Activated naive CD8-positive, alpha-beta T cell treated with anti-CD3 and anti-CD28 coated beads for 36 hours (primary cell): ENCODE results near the gene CDC42EP4. TPM values are rescaled to one million over a fixed set of nuclear protein-coding genes. Genes with fewer than 3 reads are reported as not detected.

Source experiments
- DNase-seq: peaks from one replicate; pipeline ENCODE4 v3.0.0; 2021
- H3K27ac Mint-ChIP-seq: one replicate; pipeline ENCODE4 v1.8.0; 2022; ENCODE audit warnings: mild to moderate bottlenecking, moderate library complexity, mixed read lengths
- H3K27me3 Mint-ChIP-seq: one replicate; pipeline ENCODE4 v1.8.0; 2022; ENCODE audit warnings: mild to moderate bottlenecking, mixed read lengths
- H3K36me3 Mint-ChIP-seq: one replicate; pipeline ENCODE4 v1.8.0; 2021; ENCODE audit warnings: mild to moderate bottlenecking, mixed read lengths
- H3K4me1 Mint-ChIP-seq: one replicate; pipeline ENCODE4 v1.8.0; 2021; ENCODE audit warnings: mixed read lengths
- H3K4me3 Mint-ChIP-seq: one replicate; pipeline ENCODE4 v1.8.0; 2022; ENCODE audit warnings: mild to moderate bottlenecking, moderate library complexity, mixed read lengths
- H3K9me3 Mint-ChIP-seq: one replicate; pipeline ENCODE4 v1.8.0; 2022; ENCODE audit warnings: mixed read lengths
- total RNA-seq, 2 experiments: library from RNA; stranded (reverse); gene quantifications; one replicate each; pipeline ENCODE4 v1.2.3, GENCODE V29; 2021

CDC42EP4 gene, protein sequence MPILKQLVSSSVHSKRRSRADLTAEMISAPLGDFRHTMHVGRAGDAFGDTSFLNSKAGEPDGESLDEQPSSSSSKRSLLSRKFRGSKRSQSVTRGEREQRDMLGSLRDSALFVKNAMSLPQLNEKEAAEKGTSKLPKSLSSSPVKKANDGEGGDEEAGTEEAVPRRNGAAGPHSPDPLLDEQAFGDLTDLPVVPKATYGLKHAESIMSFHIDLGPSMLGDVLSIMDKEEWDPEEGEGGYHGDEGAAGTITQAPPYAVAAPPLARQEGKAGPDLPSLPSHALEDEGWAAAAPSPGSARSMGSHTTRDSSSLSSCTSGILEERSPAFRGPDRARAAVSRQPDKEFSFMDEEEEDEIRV
- under 1 TPM; 0.56 to 0.98 TPM for total RNA-seq

DNA sequence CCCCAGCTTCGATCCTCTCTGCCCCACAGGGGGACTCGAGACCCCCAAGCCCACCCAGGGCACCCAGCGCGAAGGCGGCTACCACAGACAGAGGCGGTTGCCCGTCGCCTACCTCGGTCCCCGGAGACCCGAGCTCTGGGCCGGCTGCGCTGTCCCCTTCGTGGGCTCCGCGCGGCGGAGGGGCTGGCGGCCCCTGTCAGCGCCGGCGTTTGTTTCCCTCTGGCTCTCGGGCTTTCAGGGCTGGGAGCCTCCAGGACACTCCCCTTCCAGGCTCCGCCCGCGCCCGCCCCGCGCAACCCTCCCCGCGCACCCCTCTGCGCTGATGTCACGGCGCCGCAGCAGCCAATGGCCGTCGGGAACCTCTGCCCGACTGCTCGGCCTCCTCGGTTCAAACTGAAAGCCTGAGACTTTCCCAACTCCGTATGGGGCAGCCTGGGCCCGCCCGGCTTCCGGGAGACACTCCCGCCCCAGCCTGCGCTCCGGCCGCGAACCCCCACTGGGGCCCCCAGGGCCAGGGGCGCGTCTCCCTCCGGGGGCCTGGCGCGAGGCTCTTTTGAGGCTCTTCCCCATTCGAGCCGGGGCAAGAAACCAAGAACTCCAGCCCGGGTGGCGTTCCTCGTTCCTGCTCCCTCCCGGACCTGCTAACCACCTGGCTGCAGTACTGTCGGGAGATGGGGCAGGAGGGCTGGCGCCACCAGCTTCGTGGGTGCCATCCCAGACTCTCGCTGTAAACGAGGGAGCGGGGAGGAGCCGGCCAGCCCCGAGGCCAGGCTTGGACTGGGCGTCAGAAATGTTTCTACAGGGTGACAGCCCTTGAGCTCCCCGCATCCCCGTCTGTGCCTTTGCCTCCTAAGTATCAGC lies at the start of gene CDC42EP4:
CDC42EP4 (minus strand) TSS at position 221 of the 861 bp plus-strand sequence. CDS start 25,501 bp downstream, outside the sequence.
- Mint-ChIP-seq H3K4me1 (peaks cover 5% of the 10 kb centered on the region), H3K27me3 (peaks cover 9% of the 10 kb centered on the region), H3K4me3 (peak within 1 kb of the TSS; percentile 79), H3K36me3 (no peaks in the 10 kb centered on the region), H3K9me3 (no peaks in the 10 kb centered on the region), H3K27ac (no peak within 1 kb of the TSS)
- peak; percentile 87 for DNase-seq

DNA sequence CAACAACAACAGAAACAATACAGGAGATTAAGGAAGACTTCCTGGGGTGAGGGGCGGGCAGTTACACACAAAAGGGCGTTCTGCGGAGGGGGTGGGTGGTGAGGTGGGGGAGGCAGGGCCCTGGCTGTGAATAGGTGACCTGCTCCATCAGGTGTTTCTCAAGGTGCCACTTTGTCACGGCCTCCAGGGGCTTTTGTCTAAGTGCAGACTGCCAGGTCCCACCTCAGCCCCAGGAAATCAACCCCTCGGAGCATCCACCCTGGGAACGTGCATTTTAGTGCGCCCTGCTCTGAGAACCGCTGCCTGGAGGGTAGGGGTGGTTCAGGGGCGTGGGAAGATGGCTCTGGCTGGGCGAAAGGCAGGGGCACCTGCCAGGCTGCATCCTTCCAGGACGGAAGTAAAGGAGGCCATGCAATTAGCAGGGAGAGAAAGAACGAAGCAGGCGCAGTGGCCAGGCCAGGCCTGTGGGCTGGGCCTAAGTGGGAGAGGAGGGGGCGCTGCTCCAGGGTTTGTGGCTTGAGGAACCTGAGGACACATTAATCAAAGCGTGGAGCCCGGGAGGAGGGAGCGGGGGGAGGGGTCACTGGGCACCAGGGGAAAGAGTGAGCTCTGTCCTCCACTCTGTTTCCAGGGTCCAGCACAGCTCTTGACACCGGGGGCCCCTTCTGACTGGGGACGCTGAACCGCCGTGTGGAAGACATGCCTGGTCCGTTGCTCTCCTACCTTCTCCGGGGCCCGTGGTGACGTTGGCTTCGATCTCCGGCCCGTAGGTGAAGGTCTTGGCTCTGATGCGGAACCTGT lies 49.4 kb upstream of the CDC42EP4 start:
- Mint-ChIP-seq H3K9me3 (no peaks in the 10 kb centered on the region), H3K4me3 (no peak overlapping the region), H3K36me3 (no peaks in the 10 kb centered on the region), H3K27ac (no peak overlapping the region), H3K27me3 (no peaks in the 10 kb centered on the region), H3K4me1 (no peaks in the 10 kb centered on the region)
- DNase-seq: no peak

DNA sequence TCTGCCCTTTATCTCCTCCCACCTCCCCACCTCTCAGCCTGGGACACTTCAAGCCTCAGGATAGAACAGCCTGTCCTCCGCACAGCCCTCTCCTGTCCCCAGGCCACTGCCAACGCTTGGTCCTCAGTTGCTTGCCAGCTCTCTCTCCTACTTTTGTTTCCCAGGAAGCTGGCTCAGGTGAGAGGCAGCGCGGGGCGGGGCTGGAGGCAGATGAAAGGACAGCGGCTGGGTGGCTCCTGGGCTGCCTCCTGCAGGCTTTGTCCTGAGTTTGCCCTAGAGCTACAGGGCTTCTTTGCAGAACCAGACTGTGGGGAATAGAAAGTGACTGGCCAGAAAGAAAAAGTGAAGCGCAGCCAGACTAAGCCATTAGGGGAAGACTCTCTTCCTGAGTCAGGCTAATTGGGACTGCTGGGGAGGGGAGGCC lies 48.2 kb upstream of the CDC42EP4 start:
- H3K36me3 Mint-ChIP-seq: no peaks in the 10 kb centered on the region
- DNase-seq: no peak
- no peaks in the 10 kb centered on the region for H3K9me3 Mint-ChIP-seq
- no peaks in the 10 kb centered on the region for H3K27me3 Mint-ChIP-seq
- H3K4me3 Mint-ChIP-seq: no peak overlapping the region
- no peaks in the 10 kb centered on the region for H3K4me1 Mint-ChIP-seq
- no peak overlapping the region for H3K27ac Mint-ChIP-seq

DNA sequence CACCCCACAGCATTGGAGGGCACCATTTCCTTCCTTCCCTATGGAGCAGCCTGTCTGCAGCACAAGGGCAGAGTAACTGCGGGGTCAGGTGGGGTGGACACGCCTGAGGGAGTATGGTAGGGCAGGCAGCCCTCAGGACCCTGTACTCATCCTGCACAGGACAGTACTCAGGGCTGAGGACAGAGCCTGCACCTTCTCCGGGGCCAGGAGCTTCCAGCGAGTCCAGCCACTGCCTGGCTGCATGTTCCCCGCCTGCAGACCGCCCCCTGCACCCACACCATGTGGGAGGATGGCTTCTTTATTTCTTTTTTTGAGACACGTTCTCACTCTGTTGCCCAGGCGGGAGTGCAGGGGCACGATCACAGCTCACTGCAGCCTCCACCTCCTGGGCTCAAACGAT lies 47.6 kb upstream of the CDC42EP4 start:
- H3K4me3 Mint-ChIP-seq: no peak overlapping the region

DNA sequence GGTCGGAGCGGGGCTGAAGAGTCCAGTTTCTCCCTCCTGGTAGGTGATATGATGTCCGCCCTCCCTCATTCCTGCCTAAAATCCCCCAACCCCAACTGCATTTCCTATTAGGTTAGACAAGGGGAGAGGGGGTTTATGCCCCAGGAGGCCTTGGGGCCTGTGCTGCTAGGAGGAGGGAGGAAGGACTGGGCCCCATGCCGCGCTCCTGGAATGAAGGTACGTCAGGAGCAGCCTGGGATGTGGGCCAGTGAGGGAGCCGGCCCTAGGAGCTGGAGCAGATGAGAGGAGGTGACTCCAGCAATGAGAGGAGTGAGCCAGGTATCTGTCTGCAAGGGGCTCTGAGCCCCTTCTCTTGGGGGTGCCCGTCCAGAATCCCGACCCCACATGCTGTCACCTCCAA lies 46.9 kb upstream of the CDC42EP4 start:
- Mint-ChIP-seq H3K4me1 (no peaks in the 10 kb centered on the region), H3K36me3 (no peaks in the 10 kb centered on the region), H3K4me3 (no peak overlapping the region), H3K27ac (no peak overlapping the region), H3K9me3 (no peaks in the 10 kb centered on the region), H3K27me3 (no peaks in the 10 kb centered on the region)
- DNase-seq: no peak

More for the DNA sequence above, 47.6 kb upstream of the CDC42EP4 start:
- DNase-seq: no peak
- Mint-ChIP-seq H3K36me3 (no peaks in the 10 kb centered on the region), H3K9me3 (no peaks in the 10 kb centered on the region), H3K4me1 (no peaks in the 10 kb centered on the region), H3K27me3 (no peaks in the 10 kb centered on the region), H3K27ac (no peak overlapping the region)

DNA sequence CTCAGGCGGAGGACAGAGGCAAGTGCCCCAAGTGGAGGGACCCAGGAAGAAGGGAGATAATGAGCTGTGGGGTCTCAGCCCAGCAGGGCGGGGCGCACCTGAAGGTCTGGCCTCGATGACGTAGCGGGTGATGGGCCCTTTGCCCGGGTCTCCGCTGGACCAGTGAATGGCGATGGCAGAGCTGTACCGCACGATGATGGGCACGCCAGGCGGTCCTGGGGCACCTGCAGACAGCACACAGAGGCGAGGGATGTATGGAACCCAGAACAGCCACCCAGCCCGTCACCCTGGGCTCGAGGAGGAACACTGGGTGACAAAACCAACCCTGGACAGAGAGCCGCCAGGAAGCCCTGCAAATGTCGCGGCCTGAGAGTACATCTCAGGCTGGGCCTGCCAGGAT lies 46.2 kb upstream of the CDC42EP4 start:
- no peak for DNase-seq

DNA sequence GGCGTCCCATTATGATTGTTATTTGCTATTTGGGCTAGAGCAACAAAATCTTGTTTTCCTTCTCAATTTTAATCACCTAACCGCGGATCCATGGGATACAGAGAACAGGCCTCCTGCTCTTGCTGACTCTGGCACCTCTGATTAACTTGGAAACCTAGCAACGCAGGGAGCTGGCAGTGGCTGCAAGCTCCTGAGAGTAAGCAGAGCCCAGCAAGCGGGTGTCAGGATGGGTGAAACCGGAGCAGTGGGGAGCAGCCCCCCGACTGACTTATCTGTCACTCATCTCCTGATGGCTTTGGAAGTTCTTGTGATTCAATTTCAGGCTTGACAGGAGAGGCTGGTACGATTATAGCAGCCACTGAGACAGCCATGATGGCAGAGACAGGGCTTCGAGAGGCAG lies 45.5 kb upstream of the CDC42EP4 start:
- no peaks in the 10 kb centered on the region for H3K9me3 Mint-ChIP-seq
- H3K27me3 Mint-ChIP-seq: no peaks in the 10 kb centered on the region
- H3K4me3 Mint-ChIP-seq: no peak overlapping the region
- no peak overlapping the region for H3K27ac Mint-ChIP-seq
- DNase-seq: no peak
- H3K4me1 Mint-ChIP-seq: no peaks in the 10 kb centered on the region
- H3K36me3 Mint-ChIP-seq: no peaks in the 10 kb centered on the region

More for the DNA sequence above, 46.2 kb upstream of the CDC42EP4 start:
- no peaks in the 10 kb centered on the region for H3K27me3 Mint-ChIP-seq
- no peaks in the 10 kb centered on the region for H3K9me3 Mint-ChIP-seq
- no peak overlapping the region for H3K4me3 Mint-ChIP-seq
- no peak overlapping the region for H3K27ac Mint-ChIP-seq
- H3K36me3 Mint-ChIP-seq: no peaks in the 10 kb centered on the region
- no peaks in the 10 kb centered on the region for H3K4me1 Mint-ChIP-seq

DNA sequence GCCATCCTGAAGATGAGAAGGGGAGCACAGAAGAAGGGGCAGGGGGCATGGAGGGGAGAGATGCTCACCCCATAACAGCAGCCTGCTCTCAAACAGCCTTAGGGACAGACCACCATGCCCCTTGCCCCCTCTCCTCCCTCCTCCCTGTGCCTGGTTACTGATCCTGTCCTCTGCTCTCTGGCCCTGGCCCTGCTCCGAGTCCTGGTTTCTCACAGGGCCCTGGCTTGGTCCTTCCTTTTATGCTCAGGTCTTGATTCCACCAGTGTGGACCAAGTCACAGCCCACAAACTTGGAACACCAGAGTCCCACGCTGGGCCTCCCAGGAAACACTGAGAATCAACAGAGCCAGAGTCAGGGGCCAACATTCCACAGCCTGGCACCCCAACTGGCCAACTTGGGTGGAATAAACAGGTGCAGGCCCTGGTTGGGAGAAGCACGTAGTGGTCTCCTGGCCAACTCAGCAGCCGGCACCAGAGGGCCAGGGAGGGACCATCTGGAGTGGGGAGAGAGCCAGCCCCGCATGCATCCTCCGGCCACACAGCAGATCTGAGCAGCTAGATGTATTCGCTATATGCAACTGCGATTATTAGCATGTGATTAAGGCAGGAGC lies 44.9 kb upstream of the CDC42EP4 start:
- no peak overlapping the region for H3K4me3 Mint-ChIP-seq
- H3K36me3 Mint-ChIP-seq: no peaks in the 10 kb centered on the region
- H3K9me3 Mint-ChIP-seq: no peaks in the 10 kb centered on the region
- no peak overlapping the region for H3K27ac Mint-ChIP-seq
- H3K4me1 Mint-ChIP-seq: no peaks in the 10 kb centered on the region
- no peak for DNase-seq
- H3K27me3 Mint-ChIP-seq: no peaks in the 10 kb centered on the region

DNA sequence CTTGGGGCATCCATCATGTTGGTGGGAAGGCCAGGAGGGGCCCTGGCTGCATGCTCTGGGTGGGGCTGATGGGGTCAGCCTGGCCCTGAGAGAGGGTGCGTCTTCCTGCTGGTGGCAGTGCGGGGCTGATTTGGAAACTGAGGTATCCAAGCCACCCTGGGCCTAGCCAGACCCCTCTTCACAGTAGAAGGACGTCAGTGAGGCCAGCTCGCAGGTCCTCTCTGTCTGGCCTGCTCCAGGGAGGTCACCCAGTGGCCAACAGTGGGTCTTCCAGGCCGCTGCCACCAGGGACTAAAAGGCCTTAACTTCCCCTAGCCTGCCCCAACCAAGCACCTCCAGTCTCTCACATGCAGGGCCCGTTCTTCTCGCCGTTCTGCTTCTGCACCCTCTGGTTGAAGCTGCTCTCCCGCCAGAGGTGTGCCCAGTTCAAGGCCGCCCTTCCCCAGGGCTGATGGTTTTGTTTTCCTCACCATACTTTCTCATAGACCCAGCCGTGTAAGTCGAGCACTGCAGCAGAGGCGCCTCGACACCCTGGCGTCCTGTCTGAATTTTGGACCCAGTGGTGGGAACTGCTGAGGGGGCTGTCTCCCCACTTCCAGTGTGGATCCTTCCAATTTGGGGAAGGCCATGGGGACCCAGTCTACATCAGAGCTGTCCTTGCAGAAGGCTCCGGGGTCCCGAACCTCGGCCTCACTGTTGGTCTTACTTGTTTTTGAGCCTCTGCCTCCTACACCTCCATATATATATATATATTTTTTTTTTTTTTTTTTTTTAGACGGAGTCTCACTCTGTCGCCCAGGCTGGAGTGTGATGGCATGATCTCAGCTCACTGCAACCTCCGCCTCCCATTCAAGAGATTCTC lies 42.9 kb upstream of the CDC42EP4 start:
- no peaks in the 10 kb centered on the region for H3K4me1 Mint-ChIP-seq
- H3K27me3 Mint-ChIP-seq: no peaks in the 10 kb centered on the region
- DNase-seq: no peak
- H3K4me3 Mint-ChIP-seq: no peak overlapping the region
- no peak overlapping the region for H3K27ac Mint-ChIP-seq
- no peaks in the 10 kb centered on the region for H3K36me3 Mint-ChIP-seq
- H3K9me3 Mint-ChIP-seq: no peaks in the 10 kb centered on the region

DNA sequence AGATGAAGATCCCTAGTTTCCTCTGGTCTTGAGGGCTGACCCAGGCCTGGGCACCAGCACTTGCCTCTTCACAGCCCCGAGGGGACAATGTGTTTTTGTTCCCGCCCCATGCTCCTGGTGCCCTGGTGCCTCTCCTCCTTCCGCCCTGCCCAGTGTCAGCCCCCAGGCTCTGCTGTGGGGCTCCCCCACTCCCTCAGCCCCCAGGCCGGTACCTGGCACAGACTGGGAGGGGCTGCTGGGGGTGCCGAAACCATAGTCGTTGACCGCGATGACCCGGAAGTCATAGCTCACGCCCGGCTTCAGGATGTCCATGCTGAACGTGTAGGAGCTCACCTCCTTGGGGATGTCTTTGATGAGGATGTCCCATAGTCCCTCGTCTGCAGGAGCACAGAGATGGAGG lies 40.5 kb upstream of the CDC42EP4 start:
- Mint-ChIP-seq H3K4me3 (no peak overlapping the region), H3K36me3 (no peaks in the 10 kb centered on the region), H3K27ac (no peak overlapping the region), H3K4me1 (no peaks in the 10 kb centered on the region), H3K27me3 (no peaks in the 10 kb centered on the region), H3K9me3 (no peaks in the 10 kb centered on the region)
- no peak for DNase-seq

DNA sequence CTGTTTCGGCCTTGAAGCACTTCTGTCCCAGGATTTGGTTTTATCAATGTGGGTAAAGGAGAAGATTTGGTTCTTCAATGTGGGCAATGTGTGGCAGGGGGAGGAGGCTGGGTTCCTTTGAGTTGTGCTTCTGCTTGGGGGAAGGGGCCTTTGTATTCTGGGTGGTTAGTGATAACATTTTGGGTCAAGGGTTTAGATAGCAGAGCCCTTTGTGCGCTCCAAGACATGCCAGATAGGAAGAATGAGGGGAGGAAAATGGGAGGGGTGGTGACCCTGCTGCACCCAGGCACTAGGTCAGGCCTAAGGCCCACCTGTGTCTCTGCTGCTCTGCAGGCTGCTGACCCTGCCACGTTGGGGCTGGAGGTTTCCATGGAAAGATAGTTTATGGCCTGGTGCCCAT lies 40.0 kb upstream of the CDC42EP4 start:
- no peaks in the 10 kb centered on the region for H3K36me3 Mint-ChIP-seq
- DNase-seq: no peak
- H3K9me3 Mint-ChIP-seq: no peaks in the 10 kb centered on the region
- no peaks in the 10 kb centered on the region for H3K4me1 Mint-ChIP-seq
- no peak overlapping the region for H3K4me3 Mint-ChIP-seq
- no peak overlapping the region for H3K27ac Mint-ChIP-seq
- no peaks in the 10 kb centered on the region for H3K27me3 Mint-ChIP-seq

DNA sequence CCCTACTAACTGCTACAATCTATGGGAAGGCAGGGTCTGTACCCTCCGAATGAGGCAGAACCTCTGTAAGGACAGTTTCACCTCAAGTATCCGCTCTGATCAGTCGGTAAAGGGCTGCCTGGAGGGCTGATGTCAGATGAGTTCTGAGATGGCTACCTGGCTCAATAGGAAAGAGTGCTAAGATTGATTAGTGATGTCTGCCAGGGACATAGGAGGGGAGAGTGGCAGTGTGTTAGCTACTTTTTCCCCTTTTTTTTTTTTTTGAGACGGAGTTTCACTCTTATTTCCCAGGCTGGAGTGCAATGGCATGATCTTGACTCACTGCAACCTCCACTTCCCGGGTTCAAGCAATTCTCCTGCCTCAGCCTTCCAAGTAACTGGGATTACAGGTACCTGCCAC lies 39.1 kb upstream of the CDC42EP4 start:
- Mint-ChIP-seq H3K4me3 (no peak overlapping the region), H3K27me3 (no peaks in the 10 kb centered on the region), H3K9me3 (no peaks in the 10 kb centered on the region), H3K4me1 (no peaks in the 10 kb centered on the region), H3K27ac (no peak overlapping the region), H3K36me3 (no peaks in the 10 kb centered on the region)
- no peak for DNase-seq

DNA sequence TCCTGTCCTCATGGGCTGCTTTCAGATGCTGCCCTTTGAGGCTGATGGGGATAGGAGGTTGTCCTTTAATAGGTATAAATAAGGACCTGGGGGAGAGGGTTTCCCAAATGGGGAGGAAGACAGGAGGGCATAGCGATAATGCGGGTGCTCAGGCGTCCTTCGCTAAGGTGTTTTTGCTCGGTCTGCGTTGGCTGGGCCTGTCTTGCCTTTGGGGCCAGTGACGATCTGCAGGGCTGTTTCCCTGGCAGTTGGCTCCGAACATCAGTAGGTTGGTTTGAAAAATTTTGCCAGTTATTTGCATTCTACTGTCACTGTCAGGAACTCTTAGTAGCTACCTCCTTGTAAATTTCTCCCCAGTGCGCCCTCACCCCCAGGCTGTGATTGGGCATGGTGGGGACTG lies 37.8 kb upstream of the CDC42EP4 start:
- Mint-ChIP-seq H3K4me3 (no peak overlapping the region), H3K27ac (no peak overlapping the region), H3K4me1 (no peaks in the 10 kb centered on the region), H3K36me3 (no peaks in the 10 kb centered on the region), H3K9me3 (no peaks in the 10 kb centered on the region), H3K27me3 (no peaks in the 10 kb centered on the region)
- no peak for DNase-seq

DNA sequence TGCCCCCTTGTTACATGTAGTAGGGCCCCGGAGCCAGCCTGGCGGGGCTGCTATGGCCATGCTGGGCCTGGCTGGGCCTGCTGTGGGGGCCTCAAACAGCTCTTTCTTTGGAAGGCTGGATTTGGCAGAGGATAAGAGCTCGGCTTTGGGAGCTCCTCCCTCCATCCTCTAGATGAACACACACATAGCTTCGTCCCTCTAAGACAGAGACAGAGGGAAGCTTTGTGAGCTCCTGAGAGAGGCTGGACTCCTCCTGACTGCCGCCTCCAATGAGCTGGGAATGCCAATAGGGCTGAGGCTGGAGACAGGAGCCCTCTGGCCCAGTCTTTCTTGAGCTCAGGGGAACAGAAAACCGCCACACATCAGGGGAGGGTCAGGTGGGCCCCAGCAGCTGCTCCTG lies 37.3 kb upstream of the CDC42EP4 start:
- Mint-ChIP-seq H3K27me3 (no peaks in the 10 kb centered on the region), H3K9me3 (no peaks in the 10 kb centered on the region), H3K27ac (no peak overlapping the region), H3K4me3 (no peak overlapping the region), H3K36me3 (no peaks in the 10 kb centered on the region), H3K4me1 (no peaks in the 10 kb centered on the region)
- DNase-seq: no peak
